Measurements from ENCODE around the gene LRP1B.
A peak's percentile ranks its signal among the peaks of the same experiment; 100 is the strongest.

The LRP1B gene

GRCh38 chr2:140808211-140808610 is 1322.6 kb downstream of the LRP1B start:
- no peak for DNase-seq (ENCODE audit: low read depth)

- DNase-seq (ENCODE audit: low read depth) = peak; percentile 24
Measured at GRCh38 chr2:140804700-140805260, 1326.0 kb downstream of the LRP1B start.

GRCh38 chr2:140801311-140801710 is 1329.5 kb downstream of the LRP1B start:
- no peak for DNase-seq (ENCODE audit: low read depth)

- DNase-seq (ENCODE audit: low read depth) = no peak
Measured at GRCh38 chr2:140797718-140798117, 1333.1 kb downstream of the LRP1B start.

- DNase-seq (ENCODE audit: low read depth) = no peak
Measured at GRCh38 chr2:140791802-140792201, 1339.0 kb downstream of the LRP1B start.

GRCh38 chr2:140786585-140786984 is 1344.2 kb downstream of the LRP1B start:
- no peak for DNase-seq (ENCODE audit: low read depth)

GRCh38 chr2:140775411-140775810 is 1355.4 kb downstream of the LRP1B start:
- DNase-seq (ENCODE audit: low read depth) = no peak

- no peak for DNase-seq (ENCODE audit: low read depth)
Measured at GRCh38 chr2:140770645-140771044, 1360.2 kb downstream of the LRP1B start.

GRCh38 chr2:140761807-140762206 is 1369.0 kb downstream of the LRP1B start:
- DNase-seq (ENCODE audit: low read depth) = no peak

- no peak for DNase-seq (ENCODE audit: low read depth)
Measured at GRCh38 chr2:140759426-140760156, 1371.2 kb downstream of the LRP1B start.

GRCh38 chr2:140747665-140748064 is 1383.2 kb downstream of the LRP1B start:
- no peak for DNase-seq (ENCODE audit: low read depth)

GRCh38 chr2:140747090-140747489 is 1383.7 kb downstream of the LRP1B start:
- DNase-seq (ENCODE audit: low read depth) = no peak

GRCh38 chr2:140744379-140744778 is 1386.4 kb downstream of the LRP1B start:
- DNase-seq (ENCODE audit: low read depth) = no peak

GRCh38 chr2:140737006-140737405 is 1393.8 kb downstream of the LRP1B start:
- no peak for DNase-seq (ENCODE audit: low read depth)

GRCh38 chr2:140734992-140735391 is 1395.8 kb downstream of the LRP1B start:
- no peak for DNase-seq (ENCODE audit: low read depth)

- DNase-seq (ENCODE audit: low read depth) = no peak
Measured at GRCh38 chr2:140718999-140719398, 1411.8 kb downstream of the LRP1B start.

GRCh38 chr2:140717481-140717880 is 1413.3 kb downstream of the LRP1B start:
- DNase-seq (ENCODE audit: low read depth) = no peak

GRCh38 chr2:140714586-140714985 is 1416.2 kb downstream of the LRP1B start:
- DNase-seq (ENCODE audit: low read depth) = no peak

- no peak for DNase-seq (ENCODE audit: low read depth)
Measured at GRCh38 chr2:140711867-140712266, 1418.9 kb downstream of the LRP1B start.

- no peak for DNase-seq (ENCODE audit: low read depth)
Measured at GRCh38 chr2:140701726-140702125, 1429.1 kb downstream of the LRP1B start.

GRCh38 chr2:140698636-140699035 is 1432.2 kb downstream of the LRP1B start:
- DNase-seq (ENCODE audit: low read depth) = no peak

GRCh38 chr2:140696449-140696848 is 1434.4 kb downstream of the LRP1B start:
- DNase-seq (ENCODE audit: low read depth) = no peak

GRCh38 chr2:140695155-140695554 is 1435.7 kb downstream of the LRP1B start:
- DNase-seq (ENCODE audit: low read depth) = peak; percentile 72

GRCh38 chr2:140687825-140688224 is 1443.0 kb downstream of the LRP1B start:
- DNase-seq (ENCODE audit: low read depth) = no peak

Measured in fibroblast of the conjunctiva (primary cell).